Fibroblast of mammary gland (primary cell): ENCODE measurements around the gene WASL.

Source experiments
- DNase-seq: peaks from one replicate; pipeline ENCODE4 v3.0.0-alpha.2; 2010; ENCODE audit warnings: low read depth
- H3K4me3 ChIP-seq: 2 replicates; pipeline ENCODE4 v1.5.1; 2011; ENCODE audit warnings: low read depth, mild to moderate bottlenecking, low read length, moderate library complexity; ENCODE audit not compliant: control insufficient read depth
- CTCF ChIP-seq: conservative IDR thresholded peaks from 2 replicates; pipeline ENCODE4 v1.5.1; 2011; ENCODE audit warnings: low read depth, low read length, inconsistent platforms; ENCODE audit not compliant: control insufficient read depth, insufficient read depth

The WASL gene

GRCh38 chr7:123709525-123709924, 39.3 kb downstream of the WASL start:
- no peak for DNase-seq
- H3K4me3 ChIP-seq: no peak overlapping the region
- no peak for TF ChIP-seq CTCF

- DNase-seq: no peak
Measured at GRCh38 chr7:123705211-123705901, 43.4 kb downstream of the WASL start.

GRCh38 chr7:123695944-123696677, 52.7 kb downstream of the WASL start:
- H3K4me3 ChIP-seq: no peak overlapping the region
- no peak for DNase-seq
- no peak for TF ChIP-seq CTCF

More at GRCh38 chr7:123705211-123705901, 43.4 kb downstream of the WASL start:
- H3K4me3 ChIP-seq: no peak overlapping the region
- TF ChIP-seq CTCF: no peak

GRCh38 chr7:123692471-123692877, 56.3 kb downstream of the WASL start:
- no peak for TF ChIP-seq CTCF
- no peak overlapping the region for H3K4me3 ChIP-seq
- no peak for DNase-seq

- DNase-seq: no peak
- H3K4me3 ChIP-seq: no peak overlapping the region
- no peak for TF ChIP-seq CTCF
Measured at GRCh38 chr7:123690550-123690949, 58.3 kb downstream of the WASL start.

- no peak for DNase-seq
- TF ChIP-seq CTCF: no peak
- no peak overlapping the region for H3K4me3 ChIP-seq
Measured at GRCh38 chr7:123689250-123689649, 59.6 kb downstream of the WASL start.
